Measurements from ENCODE around the gene ZNF805. TPM values are rescaled to one million over a fixed set of nuclear protein-coding genes. Genes with fewer than 3 reads are reported as not detected.

ZNF805 gene
- total and polyA plus RNA-seq, 2 of the 13 experiments (the other 11 are each of a cell fraction or from before 2014, with no cell fraction given), result 5.1 to 12.8 TPM

- no peaks in the 10 kb centered on the region for H4K20me1 ChIP-seq (ENCODE audit: insufficient read depth, low read length)
- no peaks in the 10 kb centered on the region; a peak in 1 of 5 replicates for H3K27me3 ChIP-seq (ENCODE audit: control insufficient read depth in 1 of 2, insufficient read depth in 2 of 2, low read length in 2 of 2)
- intact Hi-C loops (cut with micrococcal nuclease; ENCODE audit: unreplicated experiment) (loop anchor here (1.0 kb wide), 2 partner anchors 40 to 49 kb away; partner anchors contain the start of genes ZNF264 and ZNF460), in situ Hi-C loops (cut with HindIII; ENCODE audit: extremely low pct_ligation_motif_present, low pct_unique_long_range_greater_than_20kb) (loop anchor here (5.0 kb wide), 1 partner anchor 42 kb away; the partner anchor contains the start of gene ZNF460)
- H3K36me3 ChIP-seq (replicated peaks in 1 of 2; ENCODE audit: control insufficient read depth in 1 of 2, insufficient read depth in 2 of 2, low read length in 2 of 2), result peaks cover 2 to 7% of the 10 kb centered on the region in 2 experiments; a peak in 4 of 5 replicates
- H3K9me3 ChIP-seq (ENCODE audit: low read length), result no peaks in the 10 kb centered on the region
- TSS peak; percentile 92 for BruUV-seq (replicated peaks)
- H2AFZ ChIP-seq (ENCODE audit: low read length), result peak overlapping the region; percentile 70
- FAIRE-seq (no peak), DNase-seq (ENCODE audit: low spot score) (no peak), ATAC-seq (no peak)
- POLR2A ChIA-PET, result interaction anchor here (1.0 to 1.5 kb wide), 2 partner anchors 36 to 41 kb away, joined by 4 to 5 read pairs; no protein-coding TSS in a partner anchor
- H3K4me3 ChIP-seq (replicated peaks in 1 of 3; ENCODE audit: insufficient read depth in 1 of 3, low read depth in 2 of 3, low read length in 3 of 3), result peak overlapping the region; percentile 85 to 92 (median 90)
- CTCF ChIA-PET (ENCODE audit: low intra/inter-chr PET ratio, low total read pairs), result no interaction called here
- H3K4me1 ChIP-seq (ENCODE audit: insufficient read depth, low read length), result peaks cover 33% of the 10 kb centered on the region
- peak overlapping the region; percentile 93 for H3K4me2 ChIP-seq (ENCODE audit: low read depth, low read length)
- peak overlapping the region; percentile 84 for H3K27ac ChIP-seq (ENCODE audit: extremely low read length, insufficient read depth, low read length)
- H3K79me2 ChIP-seq (ENCODE audit: insufficient read depth, low read length), result peaks cover 22% of the 10 kb centered on the region
- peak overlapping the region; percentile 88 for H3K9ac ChIP-seq (ENCODE audit: insufficient read depth, low read depth, low read length)
- WGBS (ENCODE audit: low lambda C conversion rate), result 83% methylated on average over 12 of the region's 12 CpGs
- TF ChIP-seq NCOA1 (CRISPR knock-in tag; IDR thresholded peaks at IDR 0.05), result no peak
- TF ChIP-seq, protein P1, sequence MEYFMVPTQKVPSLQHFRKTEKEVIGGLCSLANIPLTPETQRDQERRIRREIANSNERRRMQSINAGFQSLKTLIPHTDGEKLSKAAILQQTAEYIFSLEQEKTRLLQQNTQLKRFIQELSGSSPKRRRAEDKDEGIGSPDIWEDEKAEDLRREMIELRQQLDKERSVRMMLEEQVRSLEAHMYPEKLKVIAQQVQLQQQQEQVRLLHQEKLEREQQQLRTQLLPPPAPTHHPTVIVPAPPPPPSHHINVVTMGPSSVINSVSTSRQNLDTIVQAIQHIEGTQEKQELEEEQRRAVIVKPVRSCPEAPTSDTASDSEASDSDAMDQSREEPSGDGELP (IDR thresholded peaks at IDR 0.05; ENCODE audit: borderline replicate concordance, low read depth), result no peak
- no peak for TF ChIP-seq ZBTB46 (CRISPR knock-in tag; IDR thresholded peaks at IDR 0.05; ENCODE audit: borderline replicate concordance)
- TF ChIP-seq ZNF33A (CRISPR knock-in tag; IDR thresholded peaks at IDR 0.05; ENCODE audit: borderline replicate concordance), result peak; percentile 22; the same call in 1 of the 2 replicates
- no peak for TF ChIP-seq SPEN (CRISPR knock-in tag; IDR thresholded peaks at IDR 0.05; ENCODE audit: low read depth)
- TF ChIP-seq, protein P2, sequence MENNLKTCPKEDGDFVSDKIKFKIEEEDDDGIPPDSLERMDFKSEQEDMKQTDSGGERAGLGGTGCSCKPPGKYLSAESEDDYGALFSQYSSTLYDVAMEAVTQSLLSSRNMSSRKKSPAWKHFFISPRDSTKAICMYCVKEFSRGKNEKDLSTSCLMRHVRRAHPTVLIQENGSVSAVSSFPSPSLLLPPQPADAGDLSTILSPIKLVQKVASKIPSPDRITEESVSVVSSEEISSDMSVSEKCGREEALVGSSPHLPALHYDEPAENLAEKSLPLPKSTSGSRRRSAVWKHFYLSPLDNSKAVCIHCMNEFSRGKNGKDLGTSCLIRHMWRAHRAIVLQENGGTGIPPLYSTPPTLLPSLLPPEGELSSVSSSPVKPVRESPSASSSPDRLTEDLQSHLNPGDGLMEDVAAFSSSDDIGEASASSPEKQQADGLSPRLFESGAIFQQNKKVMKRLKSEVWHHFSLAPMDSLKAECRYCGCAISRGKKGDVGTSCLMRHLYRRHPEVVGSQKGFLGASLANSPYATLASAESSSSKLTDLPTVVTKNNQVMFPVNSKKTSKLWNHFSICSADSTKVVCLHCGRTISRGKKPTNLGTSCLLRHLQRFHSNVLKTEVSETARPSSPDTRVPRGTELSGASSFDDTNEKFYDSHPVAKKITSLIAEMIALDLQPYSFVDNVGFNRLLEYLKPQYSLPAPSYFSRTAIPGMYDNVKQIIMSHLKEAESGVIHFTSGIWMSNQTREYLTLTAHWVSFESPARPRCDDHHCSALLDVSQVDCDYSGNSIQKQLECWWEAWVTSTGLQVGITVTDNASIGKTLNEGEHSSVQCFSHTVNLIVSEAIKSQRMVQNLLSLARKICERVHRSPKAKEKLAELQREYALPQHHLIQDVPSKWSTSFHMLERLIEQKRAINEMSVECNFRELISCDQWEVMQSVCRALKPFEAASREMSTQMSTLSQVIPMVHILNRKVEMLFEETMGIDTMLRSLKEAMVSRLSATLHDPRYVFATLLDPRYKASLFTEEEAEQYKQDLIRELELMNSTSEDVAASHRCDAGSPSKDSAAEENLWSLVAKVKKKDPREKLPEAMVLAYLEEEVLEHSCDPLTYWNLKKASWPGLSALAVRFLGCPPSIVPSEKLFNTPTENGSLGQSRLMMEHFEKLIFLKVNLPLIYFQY (CRISPR knock-in tag; IDR thresholded peaks at IDR 0.05; ENCODE audit: borderline replicate concordance), result no peak
- 0 out of 2 replicates have a peak, but pooled peaks have one; percentile 0 for TF ChIP-seq ZNF33B (CRISPR knock-in tag; IDR thresholded peaks at IDR 0.05)
- TF ChIP-seq RERE (CRISPR knock-in tag; IDR thresholded peaks at IDR 0.05; ENCODE audit: low read depth), result no peak
- TF ChIP-seq MAZ (IDR thresholded peaks at IDR 0.05; ENCODE audit: borderline replicate concordance, low read depth, low read length), result no peak
- no peak for TF ChIP-seq MAZ (CRISPR knock-in tag; IDR thresholded peaks at IDR 0.05; ENCODE audit: low read depth)
- TF ChIP-seq, protein P3, sequence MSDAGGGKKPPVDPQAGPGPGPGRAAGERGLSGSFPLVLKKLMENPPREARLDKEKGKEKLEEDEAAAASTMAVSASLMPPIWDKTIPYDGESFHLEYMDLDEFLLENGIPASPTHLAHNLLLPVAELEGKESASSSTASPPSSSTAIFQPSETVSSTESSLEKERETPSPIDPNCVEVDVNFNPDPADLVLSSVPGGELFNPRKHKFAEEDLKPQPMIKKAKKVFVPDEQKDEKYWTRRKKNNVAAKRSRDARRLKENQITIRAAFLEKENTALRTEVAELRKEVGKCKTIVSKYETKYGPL (CRISPR knock-in tag; IDR thresholded peaks at IDR 0.05), result no peak
Measured at GRCh38 chr19:57239982-57240310, 486 bp upstream of the ZNF805 start.

Measured in HepG2 (cell line).